Cardiac fibroblast (primary cell): Measurements from ENCODE around the gene EGLN3.

ENCODE experiments used
- DNase-seq, 2 donors: peaks; one replicate each; pipeline versions ENCODE4 v3.0.0 to v3.0.0-alpha.2; 2010; ENCODE audit warnings: low read depth in 2 of 2
- H3K4me3 ChIP-seq, 2 donors: replicated peaks in 1 of 2; 1 replicate in 1 of 2; 2 replicates in 1 of 2; pipeline ENCODE4 v1.5.1; 2011; ENCODE audit warnings: low read depth in 2 of 2, low read length in 2 of 2, mild to moderate bottlenecking in 2 of 2, moderate library complexity in 1 of 2
- TF ChIP-seq, protein P1 (sequence below): IDR thresholded peaks from one replicate; pipeline ENCODE4 v1.5.1; 2011; ENCODE audit warnings: low read depth, mild to moderate bottlenecking, low read length, inconsistent platforms

The EGLN3 gene

DNA sequence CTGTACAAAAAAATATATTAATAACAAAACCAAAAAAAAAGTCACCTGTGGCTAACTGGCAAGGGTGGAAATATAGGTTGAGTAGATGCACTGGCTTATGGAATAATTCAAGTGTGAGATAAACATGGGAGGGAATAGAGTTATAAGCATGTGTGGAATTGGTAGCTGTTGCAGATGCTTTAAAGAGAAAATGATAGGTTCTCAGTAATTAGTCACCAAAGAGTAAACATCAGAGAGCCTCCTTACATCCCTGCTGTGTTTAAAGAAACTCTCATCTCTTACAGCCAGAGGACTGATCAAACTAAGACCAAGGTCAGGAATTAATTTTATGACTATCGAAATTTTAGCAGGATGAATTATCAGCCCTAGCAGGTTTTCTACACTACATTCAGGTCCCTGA, 70.5 kb downstream of the EGLN3 start:
- no peak for DNase-seq
- TF ChIP-seq, protein P1, sequence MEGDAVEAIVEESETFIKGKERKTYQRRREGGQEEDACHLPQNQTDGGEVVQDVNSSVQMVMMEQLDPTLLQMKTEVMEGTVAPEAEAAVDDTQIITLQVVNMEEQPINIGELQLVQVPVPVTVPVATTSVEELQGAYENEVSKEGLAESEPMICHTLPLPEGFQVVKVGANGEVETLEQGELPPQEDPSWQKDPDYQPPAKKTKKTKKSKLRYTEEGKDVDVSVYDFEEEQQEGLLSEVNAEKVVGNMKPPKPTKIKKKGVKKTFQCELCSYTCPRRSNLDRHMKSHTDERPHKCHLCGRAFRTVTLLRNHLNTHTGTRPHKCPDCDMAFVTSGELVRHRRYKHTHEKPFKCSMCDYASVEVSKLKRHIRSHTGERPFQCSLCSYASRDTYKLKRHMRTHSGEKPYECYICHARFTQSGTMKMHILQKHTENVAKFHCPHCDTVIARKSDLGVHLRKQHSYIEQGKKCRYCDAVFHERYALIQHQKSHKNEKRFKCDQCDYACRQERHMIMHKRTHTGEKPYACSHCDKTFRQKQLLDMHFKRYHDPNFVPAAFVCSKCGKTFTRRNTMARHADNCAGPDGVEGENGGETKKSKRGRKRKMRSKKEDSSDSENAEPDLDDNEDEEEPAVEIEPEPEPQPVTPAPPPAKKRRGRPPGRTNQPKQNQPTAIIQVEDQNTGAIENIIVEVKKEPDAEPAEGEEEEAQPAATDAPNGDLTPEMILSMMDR, result no peak
- H3K4me3 ChIP-seq, result no peak overlapping the region

DNA sequence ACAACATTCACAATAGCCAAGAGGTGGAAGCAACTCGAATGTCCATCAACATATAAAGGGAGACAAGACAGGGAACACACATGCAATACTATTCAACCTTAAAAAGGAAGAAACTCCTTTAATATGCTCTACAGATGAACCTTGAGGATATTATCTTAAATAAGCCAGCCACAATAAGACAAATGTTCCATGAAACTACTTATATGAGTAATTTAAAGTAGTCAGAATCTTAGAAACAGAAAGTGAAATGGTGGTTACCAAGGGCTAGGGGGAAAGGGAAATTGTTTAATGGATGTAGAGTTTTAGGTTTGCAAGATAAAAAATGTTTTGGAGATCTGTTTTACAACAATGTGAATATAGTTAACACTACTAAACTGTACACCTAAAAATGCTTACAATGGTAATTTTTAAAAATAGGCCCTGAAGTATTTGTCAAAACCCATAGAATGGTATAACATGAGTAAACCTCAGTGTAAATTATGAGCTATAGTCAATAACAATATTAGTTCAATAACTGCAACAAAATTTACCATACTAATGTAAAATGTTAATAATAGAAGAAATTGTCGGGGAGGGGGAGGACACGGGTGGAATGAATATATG, 71.1 kb downstream of the EGLN3 start:
- H3K4me3 ChIP-seq, result no peak overlapping the region
- TF ChIP-seq, protein P1, result no peak
- no peak for DNase-seq

DNA sequence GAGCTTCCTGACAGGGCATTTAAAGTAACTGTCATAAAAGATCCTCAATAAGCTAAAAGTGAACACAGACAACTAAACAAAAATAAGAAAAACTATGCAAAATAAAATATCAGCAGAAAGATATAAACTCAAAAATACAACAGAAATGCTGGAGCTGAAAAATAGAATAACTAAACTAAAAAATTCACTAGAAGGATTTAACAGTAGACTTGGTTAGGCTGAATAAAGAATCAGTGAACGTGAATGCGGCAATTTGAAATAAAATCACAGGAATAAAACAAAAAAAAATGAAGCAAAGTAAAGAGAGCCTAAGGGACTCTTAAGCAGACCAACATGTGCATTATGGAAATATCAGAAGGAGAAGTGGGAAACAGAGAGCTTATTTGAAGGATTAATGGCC, 74.6 kb downstream of the EGLN3 start:
- TF ChIP-seq, protein P1, result no peak
- no peak overlapping the region for H3K4me3 ChIP-seq
- DNase-seq, result no peak
